Esophagus squamous epithelium (tissue), 4 donors: Measurements from ENCODE around the gene PPP1R14C.

ENCODE experiments used
- CTCF ChIP-seq, 6 experiments: fragments of 450-650 bp in 4 of 6; fragments of 200-600 bp in 2 of 6; sonication (generic) in 2 of 6; IDR thresholded peaks; one replicate each; pipeline ENCODE4 v1.5.1; 2016 to 2019; ENCODE audit warnings: antibody characterized with exemption in 6 of 6, mild to moderate bottlenecking in 4 of 6, moderate library complexity in 4 of 6
- POLR2A ChIP-seq, 4 donors: fragments of 450-650 bp; IDR thresholded peaks; one replicate each; pipeline ENCODE4 v1.6.1; 2017; ENCODE audit warnings: antibody characterized with exemption in 4 of 4, mild to moderate bottlenecking in 4 of 4, moderate library complexity in 3 of 4

- TF ChIP-seq CTCF (IDR thresholded peaks at IDR 0.05) (no peak), POLR2A (IDR thresholded peaks at IDR 0.05) (no peak)
These were observed 39.7 kb downstream of the PPP1R14C start for GRCh38 chr6:150182460-150183078.
